Stimulated activated effector memory CD8-positive, alpha-beta T cell treated with anti-CD3 and anti-CD28 coated beads, Interleukin-12 subunit alpha, Interleukin-12 subunit beta, amount 100 ng/mL, for 72 hours (primary cell): ENCODE measurements around the gene GKN2.

Experiments used
- ATAC-seq: fragments of 150-1000 bp; cut with Tn5 transposase; 2 replicates; pipeline ENCODE4 v1.10.0; 2021
- DNase-seq, 2 donors: peaks; one replicate each; pipeline ENCODE4 v3.0.0; 2021 to 2022; ENCODE audit warnings: low spot score in 2 of 2
- H3K27ac Mint-ChIP-seq: one replicate; pipeline ENCODE4 v1.8.0; 2022; ENCODE audit warnings: mild to moderate bottlenecking, mixed read lengths
- H3K36me3 Mint-ChIP-seq: one replicate; pipeline ENCODE4 v1.8.0; 2022; ENCODE audit warnings: mild to moderate bottlenecking, mixed read lengths
- H3K4me1 Mint-ChIP-seq: one replicate; pipeline ENCODE4 v1.8.0; 2022; ENCODE audit warnings: mixed read lengths
- H3K4me3 Mint-ChIP-seq: one replicate; pipeline ENCODE4 v1.8.0; 2022; ENCODE audit warnings: mild to moderate bottlenecking, mixed read lengths
- H3K9me3 Mint-ChIP-seq: one replicate; pipeline ENCODE4 v1.8.0; 2022; ENCODE audit warnings: mixed read lengths

GKN2 gene

GRCh38 chr2:68952887-68953521, at the start of gene GKN2:
TSS of gene GKN2 (minus strand) at chr2:68952893. CDS start at chr2:68952861, 32 bp downstream.
- Mint-ChIP-seq H3K4me1 (no peaks in the 10 kb centered on the region), H3K27ac (no peak within 1 kb of the TSS), H3K36me3 (no peaks in the 10 kb centered on the region), H3K4me3 (no peak within 1 kb of the TSS), H3K9me3 (peaks cover 3% of the 10 kb centered on the region)
- ATAC-seq = no peak
- no peak for DNase-seq

- Mint-ChIP-seq H3K36me3 (no peaks in the 10 kb centered on the region), H3K4me1 (no peaks in the 10 kb centered on the region)
Observed at GRCh38 chr2:69001879-69002278, 49.2 kb upstream of the GKN2 start.

GRCh38 chr2:68997401-68997800, 44.7 kb upstream of the GKN2 start:
- Mint-ChIP-seq H3K27ac (no peak overlapping the region), H3K4me3 (no peak overlapping the region), H3K9me3 (peaks cover 10% of the 10 kb centered on the region), H3K4me1 (no peaks in the 10 kb centered on the region), H3K36me3 (no peaks in the 10 kb centered on the region)
- DNase-seq = no peak
- no peak for ATAC-seq

More at GRCh38 chr2:69001879-69002278, 49.2 kb upstream of the GKN2 start:
- ATAC-seq = no peak
- Mint-ChIP-seq H3K4me3 (no peak overlapping the region), H3K9me3 (peaks cover 10% of the 10 kb centered on the region), H3K27ac (no peak overlapping the region)
- DNase-seq = no peak

GRCh38 chr2:68995916-68996315, 43.2 kb upstream of the GKN2 start:
- Mint-ChIP-seq H3K4me1 (no peaks in the 10 kb centered on the region), H3K9me3 (peaks cover 2% of the 10 kb centered on the region), H3K4me3 (no peak overlapping the region), H3K36me3 (no peaks in the 10 kb centered on the region), H3K27ac (no peak overlapping the region)
- DNase-seq (no peak), ATAC-seq (no peak)

GRCh38 chr2:68994864-68995263, 42.2 kb upstream of the GKN2 start:
- DNase-seq (no peak), ATAC-seq (no peak)
- Mint-ChIP-seq H3K9me3 (peaks cover 2% of the 10 kb centered on the region), H3K4me3 (no peak overlapping the region), H3K4me1 (no peaks in the 10 kb centered on the region), H3K36me3 (no peaks in the 10 kb centered on the region), H3K27ac (no peak overlapping the region)

GRCh38 chr2:68993660-68994059, 41.0 kb upstream of the GKN2 start:
- ATAC-seq (no peak), DNase-seq (no peak)
- no peaks in the 10 kb centered on the region for H3K9me3 Mint-ChIP-seq
- H3K36me3 Mint-ChIP-seq = no peaks in the 10 kb centered on the region
- H3K4me3 Mint-ChIP-seq = no peak overlapping the region
- no peaks in the 10 kb centered on the region for H3K4me1 Mint-ChIP-seq
- no peak overlapping the region for H3K27ac Mint-ChIP-seq

- Mint-ChIP-seq H3K36me3 (no peaks in the 10 kb centered on the region), H3K27ac (no peak overlapping the region), H3K9me3 (no peaks in the 10 kb centered on the region), H3K4me3 (no peak overlapping the region), H3K4me1 (no peaks in the 10 kb centered on the region)
- DNase-seq (no peak), ATAC-seq (no peak)
Observed at GRCh38 chr2:68992933-68993332, 40.2 kb upstream of the GKN2 start.

- Mint-ChIP-seq H3K36me3 (no peaks in the 10 kb centered on the region), H3K4me1 (no peaks in the 10 kb centered on the region), H3K4me3 (no peak overlapping the region), H3K9me3 (no peaks in the 10 kb centered on the region), H3K27ac (no peak overlapping the region)
- ATAC-seq (no peak), DNase-seq (no peak)
Observed at GRCh38 chr2:68992341-68992740, 39.6 kb upstream of the GKN2 start.

GRCh38 chr2:68989035-68989434, 36.3 kb upstream of the GKN2 start:
- no peaks in the 10 kb centered on the region for H3K9me3 Mint-ChIP-seq
- DNase-seq (no peak), ATAC-seq (no peak)
- H3K36me3 Mint-ChIP-seq = no peaks in the 10 kb centered on the region
- H3K4me1 Mint-ChIP-seq = no peaks in the 10 kb centered on the region
- no peak overlapping the region for H3K27ac Mint-ChIP-seq
- no peak overlapping the region for H3K4me3 Mint-ChIP-seq

- Mint-ChIP-seq H3K4me3 (no peak overlapping the region), H3K27ac (no peak overlapping the region), H3K36me3 (no peaks in the 10 kb centered on the region), H3K4me1 (no peaks in the 10 kb centered on the region), H3K9me3 (no peaks in the 10 kb centered on the region)
- DNase-seq (no peak), ATAC-seq (no peak)
Observed at GRCh38 chr2:68987021-68987503, 34.4 kb upstream of the GKN2 start.

- Mint-ChIP-seq H3K27ac (no peak overlapping the region), H3K9me3 (no peaks in the 10 kb centered on the region), H3K4me1 (no peaks in the 10 kb centered on the region), H3K36me3 (no peaks in the 10 kb centered on the region), H3K4me3 (no peak overlapping the region)
- DNase-seq (no peak), ATAC-seq (no peak)
Observed at GRCh38 chr2:68980956-68981355, 28.3 kb upstream of the GKN2 start.

- H3K27ac Mint-ChIP-seq = no peak overlapping the region
- no peak overlapping the region for H3K4me3 Mint-ChIP-seq
- H3K9me3 Mint-ChIP-seq = no peaks in the 10 kb centered on the region
- ATAC-seq (no peak), DNase-seq (no peak)
- no peaks in the 10 kb centered on the region for H3K4me1 Mint-ChIP-seq
- no peaks in the 10 kb centered on the region for H3K36me3 Mint-ChIP-seq
Observed at GRCh38 chr2:68978098-68978497, 25.4 kb upstream of the GKN2 start.

GRCh38 chr2:68977453-68977852, 24.8 kb upstream of the GKN2 start:
- no peaks in the 10 kb centered on the region for H3K36me3 Mint-ChIP-seq
- no peaks in the 10 kb centered on the region for H3K9me3 Mint-ChIP-seq
- no peak for DNase-seq
- ATAC-seq = no peak
- H3K27ac Mint-ChIP-seq = no peak overlapping the region
- no peaks in the 10 kb centered on the region for H3K4me1 Mint-ChIP-seq
- no peak overlapping the region for H3K4me3 Mint-ChIP-seq

GRCh38 chr2:68975844-68976243, 23.2 kb upstream of the GKN2 start:
- H3K36me3 Mint-ChIP-seq = no peaks in the 10 kb centered on the region
- ATAC-seq = no peak
- H3K9me3 Mint-ChIP-seq = no peaks in the 10 kb centered on the region
- H3K4me1 Mint-ChIP-seq = no peaks in the 10 kb centered on the region
- no peak for DNase-seq
- no peak overlapping the region for H3K4me3 Mint-ChIP-seq
- no peak overlapping the region for H3K27ac Mint-ChIP-seq

GRCh38 chr2:68974946-68975665, 22.4 kb upstream of the GKN2 start:
- no peak for ATAC-seq

GRCh38 chr2:68974251-68974650, 21.6 kb upstream of the GKN2 start, which contains the start of gene GKN1:
TSS of gene GKN1 (plus strand) at chr2:68974636. CDS start at chr2:68974678, 42 bp downstream.
- Mint-ChIP-seq H3K36me3 (no peaks in the 10 kb centered on the region), H3K27ac (no peak within 1 kb of the TSS), H3K9me3 (no peaks in the 10 kb centered on the region), H3K4me1 (no peaks in the 10 kb centered on the region), H3K4me3 (no peak within 1 kb of the TSS)
- ATAC-seq = no peak
- no peak for DNase-seq

More at GRCh38 chr2:68974946-68975665, 22.4 kb upstream of the GKN2 start:
- Mint-ChIP-seq H3K36me3 (no peaks in the 10 kb centered on the region), H3K27ac (no peak overlapping the region), H3K4me3 (no peak overlapping the region), H3K4me1 (no peaks in the 10 kb centered on the region), H3K9me3 (no peaks in the 10 kb centered on the region)
- DNase-seq = no peak
